Activated CD8-positive, alpha-beta T cell treated with anti-CD3 and anti-CD28 coated beads for 36 hours (primary cell): Measurements from ENCODE around the gene PEX7. TPM values are rescaled to one million over a fixed set of nuclear protein-coding genes. Genes with fewer than 3 reads are reported as not detected.

ENCODE experiments used
- ATAC-seq: fragments of 200-7000 bp; cut with Tn5 transposase; one replicate; pipeline ENCODE4 v1.10.0; 2021; ENCODE audit warnings: mild to moderate bottlenecking, moderate library complexity
- CTCF ChIA-PET: fragments of 350-600 bp; sonication (Branson Sonifier 250); formaldehyde crosslinking; loops from one replicate; lab custom pipeline; 2021; ENCODE audit warnings: antibody characterized with exemption; lab: Charles Lee
- POLR2A ChIA-PET: fragments of 350-600 bp; sonication (Branson Sonifier 250); formaldehyde crosslinking; loops from one replicate; lab custom pipeline; 2021; ENCODE audit warnings: antibody characterized with exemption; lab: Charles Lee
- DNase-seq: peaks from one replicate; pipeline ENCODE4 v3.0.0-alpha.2; 2020
- H3K27ac Mint-ChIP-seq: one replicate; pipeline ENCODE4 v1.8.0; 2021; ENCODE audit warnings: mild to moderate bottlenecking, mixed read lengths
- H3K27me3 Mint-ChIP-seq: one replicate; pipeline ENCODE4 v1.8.0; 2021; ENCODE audit warnings: mixed read lengths
- H3K36me3 Mint-ChIP-seq: one replicate; pipeline ENCODE4 v1.8.0; 2021; ENCODE audit warnings: low read depth, mixed read lengths
- H3K4me1 Mint-ChIP-seq: one replicate; pipeline ENCODE4 v1.8.0; 2021; ENCODE audit warnings: low read depth, mixed read lengths
- H3K4me3 Mint-ChIP-seq: one replicate; pipeline ENCODE4 v1.8.0; 2021; ENCODE audit warnings: mild to moderate bottlenecking, moderate library complexity, mixed read lengths
- H3K9me3 Mint-ChIP-seq: one replicate; pipeline ENCODE4 v1.8.0; 2021; ENCODE audit warnings: mixed read lengths
- CTCF ChIP-seq: fragments of 200-600 bp; IDR thresholded peaks from one replicate; pipeline ENCODE4 v1.8.0; 2022; ENCODE audit warnings: antibody characterized with exemption, mild to moderate bottlenecking
- intact Hi-C: fragments of 100-400 bp; cut with micrococcal nuclease; formaldehyde crosslinking; loops from one replicate; pipeline ENCODE4 v1.10.0; 2022
- total RNA-seq, 2 experiments: library from RNA; stranded (reverse); gene quantifications; one replicate each; pipeline ENCODE4 v1.2.3, GENCODE V29; 2021

The PEX7 gene
- total RNA-seq, 2 experiments from 2014 or later, result 4.5 to 6.0 TPM

GRCh38 chr6:136816656-136817055 lies 5.7 kb upstream of the PEX7 start:
- no peak overlapping the region for H3K27ac Mint-ChIP-seq
- ChIA-PET POLR2A (no interaction called here), CTCF (interaction anchor here (0.8 kb wide), 1 partner anchor 24 kb away, joined by 3 read pairs; the partner anchor contains the start of gene MAP3K5)

GRCh38 chr6:136820561-136820960 lies 1.8 kb upstream of the PEX7 start:
- Mint-ChIP-seq H3K4me3 (no peak overlapping the region), H3K27me3 (peaks cover 6% of the 10 kb centered on the region), H3K36me3 (peaks cover 15% of the 10 kb centered on the region), H3K4me1 (peaks cover 20% of the 10 kb centered on the region), H3K9me3 (no peaks in the 10 kb centered on the region), H3K27ac (no peak overlapping the region)
- no peak for TF ChIP-seq CTCF
- DNase-seq (no peak), ATAC-seq (no peak)
- POLR2A ChIA-PET, result no interaction called here
- intact Hi-C loops, result no loop called here
- CTCF ChIA-PET, result interaction anchor here (0.8 to 1.0 kb wide), 2 partner anchors 28 to 178 kb away, joined by 3 to 4 read pairs; partner anchors contain the start of gene MAP3K5

More at GRCh38 chr6:136816656-136817055, 5.7 kb upstream of the PEX7 start:
- H3K27me3 Mint-ChIP-seq, result peaks cover 6% of the 10 kb centered on the region
- H3K9me3 Mint-ChIP-seq, result no peaks in the 10 kb centered on the region
- DNase-seq (no peak), ATAC-seq (no peak)
- TF ChIP-seq CTCF, result no peak
- no peak overlapping the region for H3K4me3 Mint-ChIP-seq
- intact Hi-C loops, result no loop called here
- no peaks in the 10 kb centered on the region for H3K36me3 Mint-ChIP-seq
- H3K4me1 Mint-ChIP-seq, result no peaks in the 10 kb centered on the region

GRCh38 chr6:136822046-136822375 lies 381 bp upstream of the PEX7 start:
- peak overlapping the region; percentile 87 for H3K4me3 Mint-ChIP-seq
- H3K9me3 Mint-ChIP-seq, result no peaks in the 10 kb centered on the region
- ChIA-PET CTCF (interaction anchor here (0.7 to 3.2 kb wide), 4 partner anchors 16 to 178 kb away, joined by 3 to 14 read pairs (median 4); partner anchors contain the start of gene MAP3K5), POLR2A (interaction anchor here (0.6 to 1.8 kb wide), 6 partner anchors 19 to 1125 kb away, joined by 3 to 8 read pairs (median 4); partner anchors contain the start of gene MAP3K5)
- peaks cover 22% of the 10 kb centered on the region for H3K4me1 Mint-ChIP-seq
- DNase-seq (peak; percentile 52), ATAC-seq (no peak)
- peak overlapping the region; percentile 96 for H3K27ac Mint-ChIP-seq
- peaks cover 26% of the 10 kb centered on the region for H3K36me3 Mint-ChIP-seq
- H3K27me3 Mint-ChIP-seq, result peaks cover 5% of the 10 kb centered on the region
- intact Hi-C loops, result no loop called here
- no peak for TF ChIP-seq CTCF

GRCh38 chr6:136823128-136823660 lies 802 bp downstream of the PEX7 start:
- H3K27ac Mint-ChIP-seq, result peak overlapping the region; percentile 92

More at GRCh38 chr6:136823128-136823660, 802 bp downstream of the PEX7 start:
- Mint-ChIP-seq H3K27me3 (no peaks in the 10 kb centered on the region), H3K9me3 (no peaks in the 10 kb centered on the region), H3K36me3 (peaks cover 27% of the 10 kb centered on the region), H3K4me1 (peaks cover 22% of the 10 kb centered on the region), H3K4me3 (peak overlapping the region; percentile 87)
- TF ChIP-seq CTCF, result peak; percentile 15
- POLR2A ChIA-PET, result interaction anchor here (1.3 to 1.8 kb wide), 4 partner anchors 21 to 234 kb away, joined by 3 to 8 read pairs (median 4); partner anchors contain the start of gene MAP3K5
- CTCF ChIA-PET, result interaction anchor here (0.9 to 3.2 kb wide), 8 partner anchors 14 to 271 kb away, joined by 3 to 14 read pairs (median 4); partner anchors contain the start of gene MAP3K5
- DNase-seq (peak; percentile 8), ATAC-seq (no peak)
- intact Hi-C loops, result no loop called here
